DOHH2 (cell line): ENCODE results near the gene PODXL2.

Source experiments
- H3F3A ChIP-seq: fragments of 200-600 bp; sonication (generic), shearing (Covaris generic); 2 replicates; pipeline ENCODE4 v1.6.0; 2016; ENCODE audit warnings: antibody characterized with exemption, mild to moderate bottlenecking; ENCODE audit not compliant: control insufficient read depth, insufficient read depth
- H3K27ac ChIP-seq: fragments of 200-600 bp; sonication (generic); 2 replicates; pipeline ENCODE4 v1.5.1; 2014; ENCODE audit warnings: low read depth, mild to moderate bottlenecking, low read length, moderate library complexity
- H3K27me3 ChIP-seq: fragments of 200-600 bp; sonication (generic); 2 replicates; pipeline ENCODE4 v1.6.1; 2014; ENCODE audit warnings: mild to moderate bottlenecking, low read length, mixed read lengths; ENCODE audit not compliant: control insufficient read depth
- H3K36me3 ChIP-seq: fragments of 200-600 bp; sonication (generic); 2 replicates; pipeline ENCODE4 v1.6.1; 2014; ENCODE audit warnings: mild to moderate bottlenecking, low read length, moderate library complexity, mixed read lengths; ENCODE audit not compliant: control insufficient read depth
- H3K4me1 ChIP-seq: fragments of 200-600 bp; sonication (generic); 2 replicates; pipeline ENCODE4 v1.6.1; 2014; ENCODE audit warnings: mild to moderate bottlenecking, low read length, mixed read lengths; ENCODE audit not compliant: control insufficient read depth
- H3K4me2 ChIP-seq: fragments of 200-600 bp; sonication (generic); 2 replicates; pipeline ENCODE4 v1.6.0; 2014; ENCODE audit warnings: mild to moderate bottlenecking, low read length, moderate library complexity
- H3K4me3 ChIP-seq: fragments of 200-600 bp; sonication (generic); 2 replicates; pipeline ENCODE4 v1.5.1; 2014; ENCODE audit warnings: mild to moderate bottlenecking, low read length, mixed read lengths
- H3K79me2 ChIP-seq: fragments of 200-600 bp; sonication (generic); 2 replicates; pipeline ENCODE4 v1.6.1; 2014; ENCODE audit warnings: mild to moderate bottlenecking, low read length, mixed read lengths; ENCODE audit not compliant: control insufficient read depth
- H3K9me2 ChIP-seq: fragments of 200-600 bp; sonication (generic); replicated peaks from 2 replicates; pipeline ENCODE4 v1.6.1; 2014; ENCODE audit warnings: mild to moderate bottlenecking, low read length, mixed read lengths; ENCODE audit not compliant: control insufficient read depth
- H3K9me3 ChIP-seq: fragments of 200-600 bp; sonication (generic); 2 replicates; pipeline ENCODE4 v1.6.1; 2014; ENCODE audit warnings: antibody characterized with exemption, low read length, mixed read lengths; ENCODE audit not compliant: control insufficient read depth, insufficient read depth
- H4K20me1 ChIP-seq: fragments of 200-600 bp; sonication (generic); 2 replicates; pipeline ENCODE4 v1.6.0; 2014; ENCODE audit warnings: low read depth, mild to moderate bottlenecking, antibody characterized with exemption, low read length, moderate library complexity; ENCODE audit not compliant: control insufficient read depth, insufficient read depth
- EZH2phosphoT487 ChIP-seq: fragments of 200-600 bp; sonication (generic); IDR thresholded peaks from 2 replicates; pipeline ENCODE4 v1.6.1; 2017; ENCODE audit warnings: borderline replicate concordance, mild to moderate bottlenecking, antibody characterized with exemption, low read length, moderate library complexity, mixed read lengths
- TF ChIP-seq, protein P1 (sequence below): fragments of 200-600 bp; sonication (generic); IDR thresholded peaks from one replicate; pipeline ENCODE4 v1.5.1; 2014; ENCODE audit warnings: antibody characterized with exemption, mild to moderate bottlenecking, low read depth, low read length; ENCODE audit not compliant: poor library complexity, severe bottlenecking

PODXL2 gene

DNA sequence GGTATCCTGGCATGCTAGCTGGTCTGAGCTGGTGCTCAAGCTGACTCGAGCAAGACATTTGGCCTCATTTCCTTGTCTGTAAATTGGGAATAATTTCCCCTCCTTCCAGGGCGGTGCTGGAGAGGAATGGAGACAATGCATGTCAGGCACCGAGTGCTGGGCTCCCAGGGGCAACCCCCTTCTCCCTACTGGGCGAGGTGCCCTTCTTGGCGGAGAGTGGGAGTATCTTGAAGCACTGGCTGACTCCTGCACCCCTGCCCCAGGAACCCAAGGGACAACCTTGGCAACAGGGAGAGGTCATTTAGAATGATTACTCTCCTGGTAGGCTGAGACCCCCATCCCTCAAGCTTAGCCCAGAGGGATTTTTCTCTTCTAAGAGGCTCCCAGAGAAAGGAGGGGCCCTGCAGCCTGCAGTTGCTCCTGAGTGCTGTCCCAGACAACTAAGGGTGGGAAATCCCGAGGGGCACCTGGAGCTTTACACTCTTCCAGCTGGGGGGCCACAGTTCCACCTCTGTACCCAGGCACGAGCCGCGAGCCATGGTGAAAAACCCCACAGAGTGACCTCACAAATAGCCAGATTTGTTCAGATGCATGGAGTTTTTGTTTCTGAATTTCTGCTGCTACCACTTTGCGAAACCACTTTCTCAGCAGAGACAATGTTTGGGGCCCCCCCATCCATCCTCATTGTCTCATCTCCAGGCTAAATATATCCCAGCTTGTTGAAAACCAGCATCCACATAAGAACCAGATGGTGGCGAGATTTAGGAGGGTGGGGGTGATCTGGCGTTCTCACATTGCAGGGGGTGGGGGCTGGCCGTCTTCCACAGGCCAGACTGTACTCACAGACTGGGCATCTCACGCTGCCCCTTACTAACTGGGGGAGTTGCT, 88.6 kb downstream of the PODXL2 start:
- Histone ChIP-seq H3K9me2 (no peaks in the 10 kb centered on the region), H3K4me2 (no peak overlapping the region), H3K79me2 (no peaks in the 10 kb centered on the region), H4K20me1 (no peaks in the 10 kb centered on the region), H3F3A (no peaks in the 10 kb centered on the region), H3K4me3 (no peak overlapping the region), H3K27ac (no peak overlapping the region), H3K36me3 (no peaks in the 10 kb centered on the region), H3K4me1 (no peaks in the 10 kb centered on the region), H3K27me3 (no peaks in the 10 kb centered on the region; the same call in 1 of the 2 replicates), H3K9me3 (no peaks in the 10 kb centered on the region)
- no peak for TF ChIP-seq EZH2phosphoT487
- TF ChIP-seq, protein P1, sequence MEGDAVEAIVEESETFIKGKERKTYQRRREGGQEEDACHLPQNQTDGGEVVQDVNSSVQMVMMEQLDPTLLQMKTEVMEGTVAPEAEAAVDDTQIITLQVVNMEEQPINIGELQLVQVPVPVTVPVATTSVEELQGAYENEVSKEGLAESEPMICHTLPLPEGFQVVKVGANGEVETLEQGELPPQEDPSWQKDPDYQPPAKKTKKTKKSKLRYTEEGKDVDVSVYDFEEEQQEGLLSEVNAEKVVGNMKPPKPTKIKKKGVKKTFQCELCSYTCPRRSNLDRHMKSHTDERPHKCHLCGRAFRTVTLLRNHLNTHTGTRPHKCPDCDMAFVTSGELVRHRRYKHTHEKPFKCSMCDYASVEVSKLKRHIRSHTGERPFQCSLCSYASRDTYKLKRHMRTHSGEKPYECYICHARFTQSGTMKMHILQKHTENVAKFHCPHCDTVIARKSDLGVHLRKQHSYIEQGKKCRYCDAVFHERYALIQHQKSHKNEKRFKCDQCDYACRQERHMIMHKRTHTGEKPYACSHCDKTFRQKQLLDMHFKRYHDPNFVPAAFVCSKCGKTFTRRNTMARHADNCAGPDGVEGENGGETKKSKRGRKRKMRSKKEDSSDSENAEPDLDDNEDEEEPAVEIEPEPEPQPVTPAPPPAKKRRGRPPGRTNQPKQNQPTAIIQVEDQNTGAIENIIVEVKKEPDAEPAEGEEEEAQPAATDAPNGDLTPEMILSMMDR: no peak

DNA sequence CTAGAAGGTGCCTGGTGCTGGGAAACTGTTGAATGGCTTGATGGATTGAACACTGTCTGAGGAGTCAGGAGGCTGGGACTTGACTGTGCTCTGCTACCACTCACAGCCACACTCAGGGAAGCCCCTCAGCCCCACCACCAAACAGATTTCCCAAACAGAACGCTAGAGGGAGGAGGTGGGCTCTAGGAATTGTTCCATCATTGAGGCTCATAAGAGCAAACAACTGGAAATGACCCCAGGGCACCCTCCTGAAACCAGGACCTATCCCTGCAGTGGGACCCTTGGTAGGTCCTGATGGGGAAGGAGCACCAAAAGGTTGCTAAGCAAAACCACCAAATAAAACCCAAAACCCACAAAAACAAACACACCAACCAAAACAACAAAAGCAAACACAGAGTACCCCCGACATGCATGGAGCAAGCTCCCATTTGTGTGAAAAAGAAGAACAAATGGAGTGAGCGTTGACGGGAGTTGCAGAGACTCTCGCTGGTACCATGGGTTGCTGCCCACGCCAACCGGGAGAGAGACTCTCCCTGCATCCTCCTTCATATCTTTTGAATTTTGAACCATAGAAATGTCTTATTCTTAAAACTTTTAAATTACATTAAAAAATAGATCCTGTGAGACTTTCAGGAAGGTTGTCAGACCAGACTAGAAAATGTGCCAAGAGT, 89.4 kb downstream of the PODXL2 start:
- Histone ChIP-seq H3K79me2 (no peaks in the 10 kb centered on the region), H3K4me1 (no peaks in the 10 kb centered on the region), H3K4me2 (no peak overlapping the region), H3K36me3 (no peaks in the 10 kb centered on the region), H3K27me3 (no peaks in the 10 kb centered on the region; the same call in 1 of the 2 replicates), H4K20me1 (no peaks in the 10 kb centered on the region), H3K27ac (no peak overlapping the region), H3F3A (no peaks in the 10 kb centered on the region), H3K9me3 (no peaks in the 10 kb centered on the region), H3K4me3 (no peak overlapping the region), H3K9me2 (no peaks in the 10 kb centered on the region)
- TF ChIP-seq EZH2phosphoT487: no peak
- TF ChIP-seq, protein P1: no peak

GRCh38 chr3:127718916-127719290, 89.9 kb downstream of the PODXL2 start:
- Histone ChIP-seq H3K27me3 (no peaks in the 10 kb centered on the region; the same call in 1 of the 2 replicates), H3K4me2 (no peak overlapping the region), H3F3A (no peaks in the 10 kb centered on the region), H3K36me3 (no peaks in the 10 kb centered on the region), H3K79me2 (no peaks in the 10 kb centered on the region), H3K9me3 (no peaks in the 10 kb centered on the region), H3K4me3 (no peak overlapping the region), H3K9me2 (no peaks in the 10 kb centered on the region), H4K20me1 (no peaks in the 10 kb centered on the region), H3K4me1 (no peaks in the 10 kb centered on the region), H3K27ac (no peak overlapping the region)
- TF ChIP-seq EZH2phosphoT487: no peak
- TF ChIP-seq, protein P1: no peak
